MM.1S (cell line): ENCODE measurements around the gene FAM193B.

ENCODE experiments used
- EZH2phosphoT487 ChIP-seq: fragments of 300-600 bp; sonication (generic); IDR thresholded peaks from 2 replicates; pipeline ENCODE4 v1.6.1; 2018; ENCODE audit warnings: antibody characterized with exemption, low read length
- TF ChIP-seq, protein P1 (sequence below): fragments of 300-600 bp; sonication (generic); IDR thresholded peaks from 2 replicates; pipeline ENCODE4 v1.5.1; 2016; ENCODE audit warnings: antibody characterized with exemption, low read length, mixed read lengths

- TF ChIP-seq, protein P1, sequence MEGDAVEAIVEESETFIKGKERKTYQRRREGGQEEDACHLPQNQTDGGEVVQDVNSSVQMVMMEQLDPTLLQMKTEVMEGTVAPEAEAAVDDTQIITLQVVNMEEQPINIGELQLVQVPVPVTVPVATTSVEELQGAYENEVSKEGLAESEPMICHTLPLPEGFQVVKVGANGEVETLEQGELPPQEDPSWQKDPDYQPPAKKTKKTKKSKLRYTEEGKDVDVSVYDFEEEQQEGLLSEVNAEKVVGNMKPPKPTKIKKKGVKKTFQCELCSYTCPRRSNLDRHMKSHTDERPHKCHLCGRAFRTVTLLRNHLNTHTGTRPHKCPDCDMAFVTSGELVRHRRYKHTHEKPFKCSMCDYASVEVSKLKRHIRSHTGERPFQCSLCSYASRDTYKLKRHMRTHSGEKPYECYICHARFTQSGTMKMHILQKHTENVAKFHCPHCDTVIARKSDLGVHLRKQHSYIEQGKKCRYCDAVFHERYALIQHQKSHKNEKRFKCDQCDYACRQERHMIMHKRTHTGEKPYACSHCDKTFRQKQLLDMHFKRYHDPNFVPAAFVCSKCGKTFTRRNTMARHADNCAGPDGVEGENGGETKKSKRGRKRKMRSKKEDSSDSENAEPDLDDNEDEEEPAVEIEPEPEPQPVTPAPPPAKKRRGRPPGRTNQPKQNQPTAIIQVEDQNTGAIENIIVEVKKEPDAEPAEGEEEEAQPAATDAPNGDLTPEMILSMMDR: no peak
- no peak for TF ChIP-seq EZH2phosphoT487
These were observed 19.2 kb downstream of the FAM193B start for GRCh38 chr5:177535125-177535524.
